IPS DF 6.9 (cell line): ENCODE measurements around the gene CDC42SE2.
"Not testable (repeated sequence)": the region's sequence is repeated elsewhere in the genome, so short reads cannot be mapped to it uniquely, and the experiment has no call there.

ENCODE experiments used
- DNase-seq: peaks from one replicate; pipeline ENCODE4 v3.0.0-alpha.2; 2013; ENCODE audit warnings: low read depth, low spot score
- H3K27ac ChIP-seq: one replicate; pipeline ENCODE4 v1.5.1; 2013; ENCODE audit warnings: low read length, control low read depth
- H3K27me3 ChIP-seq: 2 replicates; pipeline ENCODE4 v1.6.1; 2013; ENCODE audit warnings: mild to moderate bottlenecking, low read length; ENCODE audit not compliant: control insufficient read depth, insufficient read depth
- H3K36me3 ChIP-seq: 2 replicates; pipeline ENCODE4 v1.6.1; 2013; ENCODE audit warnings: low read length; ENCODE audit not compliant: control insufficient read depth, insufficient read depth
- H3K4me1 ChIP-seq: 2 replicates; pipeline ENCODE4 v1.6.1; 2013; ENCODE audit warnings: low read length; ENCODE audit not compliant: control insufficient read depth, insufficient read depth
- H3K4me3 ChIP-seq: 2 replicates; pipeline ENCODE4 v1.5.1; 2013; ENCODE audit warnings: mild to moderate bottlenecking, low read length
- H3K9me3 ChIP-seq: 2 replicates; pipeline ENCODE4 v1.6.1; 2013; ENCODE audit warnings: low read length, inconsistent platforms; ENCODE audit not compliant: control insufficient read depth, insufficient read depth
- WGBS: extraction: QIAGEN DNeasy Blood & Tissue Kit; methylation state at CpG from one replicate; pipeline ENCODE4 v1.1.7; 2013; ENCODE audit warnings: mixed read lengths, missing lambda C conversion rate; ENCODE audit not compliant: insufficient read length, insufficient coverage; 5-methylcytosine and 5-hydroxymethylcytosine counted together

Gene CDC42SE2

DNA sequence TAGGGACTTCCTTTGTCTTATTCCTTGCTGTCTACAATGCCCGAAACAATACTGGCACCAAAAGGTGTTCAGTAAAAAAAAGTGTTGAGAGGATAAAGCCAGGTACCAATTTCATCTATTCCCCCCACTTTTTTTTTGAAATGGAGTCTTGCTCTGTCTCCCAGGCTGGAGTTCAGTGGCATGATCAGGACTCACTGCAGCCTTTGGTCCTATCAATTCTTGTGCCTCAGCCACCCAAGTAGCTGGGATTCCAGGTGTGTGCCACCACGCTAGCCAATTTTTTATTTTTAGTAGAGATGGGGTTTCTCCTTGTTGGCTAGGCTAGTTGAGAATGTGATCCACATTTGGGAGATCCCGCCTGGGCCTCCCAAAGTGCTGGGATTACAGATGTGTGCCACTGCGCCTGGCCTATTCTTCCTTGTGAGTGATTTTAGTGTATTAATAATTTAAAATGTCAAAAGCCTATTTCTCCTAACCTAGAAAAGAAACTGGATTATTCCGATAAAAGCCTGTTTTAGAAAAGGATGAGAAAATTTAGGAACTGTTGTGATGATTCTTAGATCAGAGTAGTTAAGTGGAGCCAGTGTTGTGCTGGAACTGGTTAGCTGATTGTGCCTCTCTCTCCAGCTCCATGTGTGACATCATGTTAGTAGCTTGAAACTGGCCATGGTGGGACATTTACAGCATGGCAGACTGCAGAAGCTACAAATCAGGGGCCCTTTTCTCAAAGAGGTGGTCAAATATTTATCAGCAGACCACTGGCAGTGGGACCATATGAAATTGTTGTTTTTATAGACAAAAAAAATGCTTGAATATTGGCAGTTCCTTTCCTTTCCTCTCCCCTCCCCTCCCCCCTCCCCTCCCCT, 14.3 kb downstream of the CDC42SE2 start:
- H3K9me3 ChIP-seq, result no peaks in the 10 kb centered on the region
- H3K27me3 ChIP-seq, result no peaks in the 10 kb centered on the region
- WGBS, result no CpG with 5 or more reads among the region's 5 CpGs
- H3K4me1 ChIP-seq, result no peaks in the 10 kb centered on the region
- H3K27ac ChIP-seq, result no peak overlapping the region
- no peaks in the 10 kb centered on the region for H3K36me3 ChIP-seq
- no peak for DNase-seq
- no peak overlapping the region for H3K4me3 ChIP-seq

DNA sequence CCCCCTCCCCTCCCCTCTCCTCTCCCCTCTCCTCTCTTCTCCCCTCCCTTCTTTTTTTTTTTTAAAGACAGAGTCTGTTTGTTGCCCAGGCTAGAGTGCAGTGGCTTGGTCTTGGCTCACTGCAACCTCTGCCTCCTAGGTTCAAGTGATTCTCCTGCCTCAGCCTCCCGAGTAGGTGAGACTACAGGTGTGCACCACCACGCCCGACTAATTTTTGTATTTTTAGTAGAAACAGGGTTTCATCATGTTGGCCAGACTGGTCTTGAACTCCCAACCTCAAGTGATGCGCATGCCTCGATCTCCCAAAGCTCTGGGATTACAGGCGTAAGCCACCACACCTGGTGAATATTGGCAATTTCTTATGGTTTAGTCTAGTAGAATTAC, 14.9 kb downstream of the CDC42SE2 start:
- not testable (repeated sequence) for H3K4me3 ChIP-seq, H3K9me3 ChIP-seq, H3K36me3 ChIP-seq, H3K27ac ChIP-seq, H3K4me1 ChIP-seq, H3K27me3 ChIP-seq, DNase-seq
- WGBS, result no CpG with 5 or more reads among the region's 6 CpGs

DNA sequence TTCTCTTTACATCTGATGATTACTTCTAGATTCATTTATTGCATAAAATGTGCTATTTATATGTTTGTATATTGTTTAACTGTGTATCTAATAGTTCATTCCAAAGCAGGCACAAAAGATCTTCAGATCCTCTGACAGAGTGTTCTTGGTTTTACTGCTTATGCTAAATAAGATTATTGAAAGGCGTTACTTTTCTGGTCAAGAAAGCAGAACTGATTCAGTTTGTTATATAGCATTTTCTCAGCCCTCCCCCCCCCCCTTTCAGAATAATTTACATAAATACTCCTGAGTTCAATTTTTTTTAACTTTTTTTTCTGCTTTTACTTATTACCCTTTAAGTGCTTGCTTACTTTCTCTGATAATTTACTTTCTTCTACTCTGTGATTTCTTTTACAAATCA, 15.4 kb downstream of the CDC42SE2 start:
- no peaks in the 10 kb centered on the region for H3K4me1 ChIP-seq
- WGBS, result no CpG with 5 or more reads among the region's 1 CpG
- H3K9me3 ChIP-seq, result no peaks in the 10 kb centered on the region
- DNase-seq, result no peak
- no peak overlapping the region for H3K27ac ChIP-seq
- H3K36me3 ChIP-seq, result no peaks in the 10 kb centered on the region
- H3K27me3 ChIP-seq, result no peaks in the 10 kb centered on the region
- no peak overlapping the region for H3K4me3 ChIP-seq

DNA sequence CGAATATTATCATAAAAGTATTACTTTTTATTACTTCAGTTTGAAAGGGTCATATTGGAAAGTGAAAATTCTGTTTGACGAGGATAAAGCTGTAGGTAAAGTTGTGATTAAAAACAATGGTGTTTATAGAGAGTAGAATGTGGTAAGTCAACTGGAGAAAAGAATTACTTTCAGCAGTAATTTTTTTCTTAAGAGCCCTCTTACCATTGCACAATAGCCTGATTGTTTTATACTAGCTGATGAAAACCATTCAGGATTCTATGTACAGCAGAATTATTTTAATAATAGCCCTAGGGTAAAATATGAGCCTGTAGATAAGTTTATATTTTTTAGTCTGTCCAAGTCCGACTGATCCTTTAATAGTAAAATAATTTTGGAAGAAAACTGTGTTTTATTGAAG, 16.6 kb downstream of the CDC42SE2 start:
- Histone ChIP-seq H3K36me3 (no peaks in the 10 kb centered on the region), H3K27ac (no peak overlapping the region), H3K4me1 (no peaks in the 10 kb centered on the region), H3K9me3 (no peaks in the 10 kb centered on the region), H3K4me3 (no peak overlapping the region), H3K27me3 (no peaks in the 10 kb centered on the region)
- WGBS, result 100% methylated on average over 1 of the region's 3 CpGs
- DNase-seq, result no peak

DNA sequence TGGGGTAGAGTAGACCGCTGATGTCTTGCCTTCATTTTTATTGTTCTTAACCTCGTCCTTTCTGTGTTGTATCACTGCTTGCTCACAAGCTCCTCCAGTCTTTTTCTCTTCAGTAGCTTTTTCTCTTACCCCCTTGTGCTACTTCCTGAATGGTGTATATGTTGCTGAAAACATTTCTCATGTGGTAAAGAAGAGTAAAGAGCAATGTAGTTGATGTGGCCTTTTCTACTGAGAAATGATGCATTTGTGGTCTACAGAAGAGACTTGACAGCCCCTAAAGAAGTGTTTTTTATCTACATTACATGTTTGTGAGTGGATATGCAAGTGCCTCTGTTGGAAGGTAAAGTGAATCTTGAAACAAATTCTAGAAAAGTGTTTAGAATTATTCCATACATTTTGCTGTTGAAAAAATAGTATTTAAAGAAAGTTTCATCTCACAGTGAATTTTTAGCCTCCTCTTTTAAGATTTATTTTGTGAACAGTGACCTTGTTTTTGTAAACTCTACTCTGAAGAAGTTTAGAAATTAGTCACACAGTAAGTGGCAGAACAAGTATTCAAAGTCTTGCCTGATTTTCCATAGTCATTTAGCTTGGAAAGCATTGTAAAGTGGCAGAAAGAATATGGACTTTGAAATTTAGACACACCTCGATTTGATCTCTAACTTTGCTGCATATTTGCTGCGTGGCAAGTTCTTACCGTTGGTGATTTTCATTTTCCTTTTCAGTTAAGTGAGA, 17.4 kb downstream of the CDC42SE2 start:
- no peaks in the 10 kb centered on the region for H3K9me3 ChIP-seq
- no peak overlapping the region for H3K4me3 ChIP-seq
- H3K27me3 ChIP-seq, result no peaks in the 10 kb centered on the region
- H3K36me3 ChIP-seq, result no peaks in the 10 kb centered on the region
- WGBS, result no CpG with 5 or more reads among the region's 5 CpGs
- no peaks in the 10 kb centered on the region for H3K4me1 ChIP-seq
- DNase-seq, result no peak
- no peak overlapping the region for H3K27ac ChIP-seq

DNA sequence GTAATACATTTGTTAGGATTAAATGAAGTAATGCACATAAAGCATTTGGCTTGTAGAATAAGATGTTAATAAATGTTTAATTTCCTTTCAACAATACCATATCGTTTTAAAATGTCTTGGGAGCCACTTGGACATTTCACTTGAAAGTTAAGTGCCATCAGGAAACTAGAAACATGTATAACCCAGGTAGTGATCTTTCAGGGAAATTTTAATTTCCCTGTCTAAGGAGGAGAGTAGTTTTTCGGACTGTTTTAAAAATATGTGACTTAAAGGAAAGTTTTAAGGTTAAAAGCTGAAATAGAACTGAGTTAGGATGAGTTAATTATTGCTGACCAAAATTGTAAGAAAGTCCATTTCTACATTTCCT, 18.0 kb downstream of the CDC42SE2 start:
- no peaks in the 10 kb centered on the region for H3K4me1 ChIP-seq
- no peaks in the 10 kb centered on the region for H3K27me3 ChIP-seq
- WGBS, result no CpG with 5 or more reads among the region's 2 CpGs
- H3K36me3 ChIP-seq, result no peaks in the 10 kb centered on the region
- no peak for DNase-seq
- H3K27ac ChIP-seq, result no peak overlapping the region
- no peaks in the 10 kb centered on the region for H3K9me3 ChIP-seq
- no peak overlapping the region for H3K4me3 ChIP-seq

DNA sequence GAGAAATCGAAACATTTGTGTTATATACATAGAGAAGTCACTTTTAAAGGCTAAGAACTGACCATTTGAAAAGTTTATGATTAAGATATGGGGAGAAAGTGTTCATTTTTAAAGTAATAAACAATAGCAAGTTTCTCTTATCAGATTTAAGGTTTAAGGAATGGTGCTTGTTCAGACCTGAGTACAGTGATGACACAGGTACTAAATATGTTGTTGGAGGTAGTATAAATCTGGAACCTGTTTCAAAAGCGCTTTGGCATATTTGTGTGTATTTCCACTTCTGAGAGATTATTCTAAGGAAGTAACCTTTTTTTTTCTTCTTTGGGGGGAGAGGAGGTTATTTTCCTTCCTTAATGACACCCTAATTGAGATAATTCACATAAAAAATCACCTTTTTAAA, 18.4 kb downstream of the CDC42SE2 start:
- Histone ChIP-seq H3K9me3 (no peaks in the 10 kb centered on the region), H3K27ac (no peak overlapping the region), H3K4me1 (no peaks in the 10 kb centered on the region), H3K4me3 (no peak overlapping the region), H3K27me3 (no peaks in the 10 kb centered on the region), H3K36me3 (no peaks in the 10 kb centered on the region)
- WGBS, result no CpG with 5 or more reads among the region's 2 CpGs
- DNase-seq, result no peak

DNA sequence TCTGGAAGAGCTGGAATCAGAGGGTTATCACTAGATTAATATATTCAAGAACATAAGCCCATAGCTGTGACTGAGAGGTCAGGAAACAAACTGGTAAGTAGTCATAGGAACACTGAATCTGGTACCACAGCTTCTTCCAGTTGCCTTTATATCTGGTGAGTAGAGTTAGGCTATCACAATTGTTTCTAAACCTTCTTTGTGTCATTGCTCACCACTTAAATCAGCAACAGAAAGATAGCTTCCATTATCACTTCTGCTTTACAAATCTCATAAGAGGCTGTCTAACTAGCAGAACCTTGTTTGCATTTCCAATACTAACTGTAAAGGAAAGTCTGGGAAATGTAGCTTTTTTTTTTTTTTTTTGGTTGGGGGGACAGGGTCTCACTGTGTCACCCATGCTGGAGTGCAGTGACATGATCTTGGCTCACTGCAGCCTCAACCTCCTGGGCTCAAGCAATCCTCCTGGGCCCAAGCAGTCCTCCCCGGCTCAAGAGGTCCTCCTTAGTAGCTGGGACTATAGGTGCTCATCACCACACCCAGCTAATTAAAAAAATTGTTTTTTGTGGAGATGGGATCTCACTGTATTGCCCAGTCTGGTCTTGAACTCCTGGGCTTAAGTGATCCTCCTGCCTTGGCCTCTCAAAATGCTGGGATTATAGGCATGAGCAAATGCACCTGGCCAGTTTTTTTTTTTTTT, 22.0 kb downstream of the CDC42SE2 start:
- Histone ChIP-seq H3K9me3 (no peaks in the 10 kb centered on the region), H3K27ac (no peak overlapping the region), H3K4me1 (no peaks in the 10 kb centered on the region), H3K36me3 (no peaks in the 10 kb centered on the region), H3K4me3 (no peak overlapping the region), H3K27me3 (no peaks in the 10 kb centered on the region)
- no CpG with 5 or more reads among the region's 1 CpG for WGBS
- DNase-seq, result no peak

DNA sequence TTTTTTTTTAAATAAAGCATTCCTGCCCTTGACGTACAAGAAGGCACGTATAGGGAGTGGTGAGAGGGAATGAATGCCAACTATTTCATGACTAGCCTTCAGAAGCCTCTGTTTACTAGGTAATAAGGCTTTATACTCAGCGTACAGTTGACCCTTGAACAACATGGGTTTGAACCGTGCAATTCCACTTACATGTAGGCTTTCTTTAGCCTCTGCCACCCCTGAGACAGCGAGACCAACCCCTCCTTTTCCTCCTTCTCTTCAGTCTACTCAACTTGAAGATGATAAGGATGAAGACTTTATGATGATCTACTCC, 22.5 kb downstream of the CDC42SE2 start:
- no peaks in the 10 kb centered on the region for H3K36me3 ChIP-seq
- H3K9me3 ChIP-seq, result no peaks in the 10 kb centered on the region
- no peak overlapping the region for H3K27ac ChIP-seq
- DNase-seq, result no peak
- H3K27me3 ChIP-seq, result no peaks in the 10 kb centered on the region
- no peak overlapping the region for H3K4me3 ChIP-seq
- WGBS, result no CpG with 5 or more reads among the region's 5 CpGs
- H3K4me1 ChIP-seq, result no peaks in the 10 kb centered on the region

DNA sequence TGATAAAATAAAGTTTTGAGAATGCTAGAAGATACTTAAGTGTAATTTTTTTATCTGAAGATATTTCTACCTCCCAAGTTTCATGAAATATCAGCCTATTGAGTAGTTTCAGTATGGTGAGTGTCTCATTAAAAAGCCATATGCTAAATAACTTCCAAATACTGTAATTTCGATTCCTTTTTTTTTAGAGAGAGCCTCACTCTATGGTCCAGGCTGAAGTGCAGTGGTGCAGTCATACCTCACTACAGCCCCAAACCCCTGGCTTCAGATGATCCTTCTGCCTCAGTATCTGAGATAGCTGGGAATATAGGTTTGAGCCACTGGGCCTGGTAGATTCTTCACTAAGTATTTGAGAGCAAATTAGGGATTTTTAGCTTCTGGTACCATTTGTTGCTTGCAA, 24.5 kb downstream of the CDC42SE2 start:
- H3K4me3 ChIP-seq, result no peak overlapping the region
- no peaks in the 10 kb centered on the region for H3K9me3 ChIP-seq
- no peak overlapping the region for H3K27ac ChIP-seq
- no peaks in the 10 kb centered on the region for H3K4me1 ChIP-seq
- no peak for DNase-seq
- WGBS, result no CpG with 5 or more reads among the region's 1 CpG
- H3K36me3 ChIP-seq, result no peaks in the 10 kb centered on the region
- H3K27me3 ChIP-seq, result no peaks in the 10 kb centered on the region
